H7 (cell line): Measurements from ENCODE around the gene SLC9A5. TPM values are rescaled to one million over a fixed set of nuclear protein-coding genes. Genes with fewer than 3 reads are reported as not detected.
A peak's percentile ranks its signal among the peaks of the same experiment; 100 is the strongest.

ENCODE experiments used
- DNase-seq: peaks from one replicate; pipeline ENCODE4 v3.0.0; 2012
- H3K27me3 ChIP-seq: 2 replicates; pipeline ENCODE4 v1.6.0; 2011; ENCODE audit warnings: mild to moderate bottlenecking, low read length; ENCODE audit not compliant: control insufficient read depth, insufficient read depth
- H3K36me3 ChIP-seq: replicated peaks from 2 replicates; pipeline ENCODE4 v1.5.1; 2011; ENCODE audit warnings: low read length; ENCODE audit not compliant: control insufficient read depth, insufficient read depth
- H3K4me3 ChIP-seq: 2 replicates; pipeline ENCODE4 v1.5.1; 2011; ENCODE audit warnings: low read depth, mild to moderate bottlenecking, control low read depth, low read length, moderate library complexity; ENCODE audit not compliant: insufficient read depth
- total RNA-seq: library from RNA; depleted of rRNA; stranded (reverse); fragments of >200 nt; shearing (Covaris generic); gene quantifications from 2 replicates; pipeline ENCODE4 v1.2.3, GENCODE V29; 2014

SLC9A5 gene
- total RNA-seq, 1 experiment from 2014 or later = 1.6 TPM

- Histone ChIP-seq H3K36me3 (peaks cover 5% of the 10 kb centered on the region), H3K27me3 (peaks cover 9% of the 10 kb centered on the region), H3K4me3 (no peak overlapping the region)
- no peak for DNase-seq
Measured at GRCh38 chr16:67243481-67243880, 5.3 kb upstream of the SLC9A5 start.

GRCh38 chr16:67244387-67245185 is 4.2 kb upstream of the SLC9A5 start:
- DNase-seq = no peak
- Histone ChIP-seq H3K4me3 (no peak overlapping the region), H3K36me3 (peaks cover under 1% of the 10 kb centered on the region)

GRCh38 chr16:67245186-67245585 is 3.6 kb upstream of the SLC9A5 start:
- Histone ChIP-seq H3K27me3 (peaks cover 25% of the 10 kb centered on the region), H3K4me3 (no peak overlapping the region), H3K36me3 (no peaks in the 10 kb centered on the region; the same call in 1 of the 2 replicates)
- DNase-seq = no peak

More at GRCh38 chr16:67244387-67245185, 4.2 kb upstream of the SLC9A5 start:
- H3K27me3 ChIP-seq = peaks cover 19% of the 10 kb centered on the region

- Histone ChIP-seq H3K27me3 (peaks cover 28% of the 10 kb centered on the region), H3K4me3 (peak overlapping the region; percentile 99), H3K36me3 (no peaks in the 10 kb centered on the region; the same call in 1 of the 2 replicates)
- no peak for DNase-seq
Measured at GRCh38 chr16:67245674-67246080, 3.1 kb upstream of the SLC9A5 start.

GRCh38 chr16:67246081-67246755 is 2.6 kb upstream of the SLC9A5 start:
- Histone ChIP-seq H3K4me3 (peak overlapping the region; percentile 99), H3K36me3 (no peaks in the 10 kb centered on the region; the same call in 1 of the 2 replicates), H3K27me3 (peaks cover 28% of the 10 kb centered on the region)
- DNase-seq = peak; percentile 93

- peaks cover 28% of the 10 kb centered on the region for H3K27me3 ChIP-seq
- peak overlapping the region; percentile 99 for H3K4me3 ChIP-seq
- no peaks in the 10 kb centered on the region; the same call in 1 of the 2 replicates for H3K36me3 ChIP-seq
- peak; percentile 97 for DNase-seq
Measured at GRCh38 chr16:67246756-67247191, 2.0 kb upstream of the SLC9A5 start.

GRCh38 chr16:67247192-67248072 is 1.3 kb upstream of the SLC9A5 start, which contains the start of gene FHOD1:
Gene FHOD1, minus strand, starts transcription at chr16:67247481. Its CDS starts 71 bp downstream, at chr16:67247410.
- H3K36me3 ChIP-seq = no peaks in the 10 kb centered on the region; the same call in none of the 2 replicates
- peak within 1 kb of the TSS; percentile 99 for H3K4me3 ChIP-seq
- peak; percentile 97 for DNase-seq
- H3K27me3 ChIP-seq = peaks cover 28% of the 10 kb centered on the region

- DNase-seq = no peak
- Histone ChIP-seq H3K36me3 (peaks cover 2% of the 10 kb centered on the region), H3K4me3 (peak overlapping the region; percentile 67), H3K27me3 (peaks cover 28% of the 10 kb centered on the region)
Measured at GRCh38 chr16:67248073-67248400, 742 bp upstream of the SLC9A5 start.

DNA sequence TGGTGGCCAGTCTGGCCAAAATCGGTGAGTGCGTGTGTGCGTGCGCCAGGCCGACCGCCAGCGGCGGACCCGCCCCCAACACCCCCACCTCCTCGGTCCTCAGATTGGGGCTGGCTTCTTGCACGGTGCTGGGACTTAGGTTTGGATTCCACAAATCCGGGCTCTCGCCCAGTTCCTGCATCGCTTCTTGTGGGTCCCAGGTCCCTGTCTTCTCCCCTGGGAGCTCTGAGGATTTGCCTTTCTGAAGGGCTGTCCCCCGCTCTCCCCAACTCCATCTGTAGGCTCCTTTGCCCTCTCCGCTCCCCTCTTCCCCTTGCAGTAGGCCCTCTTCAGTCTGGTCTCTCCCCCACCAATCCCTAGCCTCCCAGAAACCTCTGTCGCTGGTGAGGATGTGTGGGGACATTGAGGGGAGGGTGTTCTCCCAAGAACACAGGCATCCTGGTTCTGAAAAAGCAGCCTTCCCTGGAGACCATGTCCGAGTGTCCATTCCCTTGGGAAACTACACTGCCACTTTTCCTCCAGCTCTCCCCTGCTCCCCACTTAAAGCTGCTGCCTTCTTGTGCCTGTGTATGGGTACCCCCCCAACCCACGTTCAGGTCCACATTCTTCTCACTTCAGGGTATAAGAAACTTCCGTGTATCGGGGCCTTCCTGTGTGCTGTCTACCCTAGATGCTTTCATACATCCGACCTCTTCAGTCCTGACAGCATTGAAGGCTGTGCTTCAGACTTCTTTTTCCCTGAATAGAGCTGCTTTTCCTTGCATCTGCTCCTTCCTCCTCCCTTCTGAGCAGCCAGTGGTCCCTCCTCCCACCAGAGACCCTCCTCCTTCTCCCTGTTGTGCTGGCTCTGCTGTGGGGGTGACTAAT is 632 bp downstream of the SLC9A5 start:
- peaks cover 2% of the 10 kb centered on the region; the same call in 1 of the 2 replicates for H3K36me3 ChIP-seq
- H3K27me3 ChIP-seq = peaks cover 28% of the 10 kb centered on the region
- DNase-seq = no peak
- H3K4me3 ChIP-seq = peak overlapping the region; percentile 67

DNA sequence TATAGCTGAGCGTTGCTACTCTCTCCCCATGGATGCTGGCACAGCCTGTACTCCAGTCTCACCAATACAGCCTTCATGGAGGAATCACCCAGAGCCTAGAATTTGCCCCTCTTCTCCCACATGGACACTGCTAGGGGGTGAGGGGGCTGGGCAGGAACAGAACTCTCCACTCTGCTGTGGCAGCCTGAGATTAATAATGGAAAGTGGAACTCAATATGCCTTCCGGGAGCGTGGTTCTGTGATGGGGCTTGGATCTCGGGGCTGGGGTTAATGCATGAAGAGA is 1.2 kb downstream of the SLC9A5 start:
- no peak overlapping the region for H3K4me3 ChIP-seq
- no peak for DNase-seq
- peaks cover 28% of the 10 kb centered on the region for H3K27me3 ChIP-seq
- peaks cover 2% of the 10 kb centered on the region; the same call in 1 of the 2 replicates for H3K36me3 ChIP-seq

- no peak for DNase-seq
- peaks cover 26% of the 10 kb centered on the region for H3K27me3 ChIP-seq
- H3K36me3 ChIP-seq = peaks cover 2% of the 10 kb centered on the region; the same call in 1 of the 2 replicates
- H3K4me3 ChIP-seq = no peak overlapping the region
Measured at GRCh38 chr16:67252609-67253497, 4.1 kb downstream of the SLC9A5 start.

- DNase-seq = no peak
- Histone ChIP-seq H3K36me3 (peaks cover 2% of the 10 kb centered on the region; the same call in 1 of the 2 replicates), H3K4me3 (no peak overlapping the region), H3K27me3 (peaks cover 5% of the 10 kb centered on the region)
Measured at GRCh38 chr16:67254801-67255552, 6.2 kb downstream of the SLC9A5 start.
